Erythroblast (primary cell): Measurements from ENCODE around the gene GPC6.

ENCODE experiments used
- GATA1 ChIP-seq: IDR thresholded peaks from 2 replicates; pipeline ENCODE4 v1.6.1; 2011; ENCODE audit warnings: low read depth, mild to moderate bottlenecking, control low read depth, low read length, moderate library complexity
- POLR2A ChIP-seq: IDR thresholded peaks from 2 replicates; pipeline ENCODE4 v1.6.1; 2011; ENCODE audit warnings: mild to moderate bottlenecking, low read length

DNA sequence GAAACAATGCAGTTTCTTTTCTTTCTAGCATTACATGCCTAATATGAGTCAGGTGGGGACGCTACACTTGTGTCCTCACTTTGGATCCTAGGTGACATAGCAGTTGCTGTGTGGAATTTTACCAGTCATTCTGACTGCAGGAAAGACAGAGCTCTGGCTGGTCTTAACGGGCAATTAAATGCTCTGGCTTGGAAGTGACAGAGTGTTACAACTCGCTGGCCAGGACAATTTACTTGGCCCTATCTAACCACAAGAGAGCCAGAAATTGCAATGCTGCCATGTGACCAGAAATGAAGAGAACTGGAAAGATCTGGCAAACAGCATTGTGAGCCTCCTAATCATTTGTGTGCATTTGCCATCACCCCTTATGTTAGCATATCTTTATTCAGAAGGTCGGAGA lies 901.8 kb downstream of the GPC6 start:
- no peak for TF ChIP-seq POLR2A
- no peak for TF ChIP-seq GATA1
